Mesothelial cell of epicardium (in vitro differentiated cells): ENCODE measurements around the gene XIRP2. TPM values are rescaled to one million over a fixed set of nuclear protein-coding genes. Genes with fewer than 3 reads are reported as not detected.
"Not testable (repeated sequence)": the region's sequence is repeated elsewhere in the genome, so short reads cannot be mapped to it uniquely, and the experiment has no call there.

ENCODE experiments used
- DNase-seq, 2 experiments: peaks; one replicate each; pipeline ENCODE4 v3.0.0; 2021; ENCODE audit warnings: low spot score in 2 of 2; ENCODE audit not compliant: unreplicated experiment in 2 of 2
- H3K27ac Mint-ChIP-seq: 2 replicates; pipeline ENCODE4 v1.8.0; 2021; ENCODE audit warnings: mixed read lengths
- H3K27me3 Mint-ChIP-seq: 2 replicates; pipeline ENCODE4 v1.8.0; 2021; ENCODE audit warnings: low read depth, mixed read lengths
- H3K36me3 Mint-ChIP-seq: 2 replicates; pipeline ENCODE4 v1.8.0; 2021; ENCODE audit warnings: mixed read lengths
- H3K4me1 Mint-ChIP-seq: 2 replicates; pipeline ENCODE4 v1.8.0; 2021; ENCODE audit warnings: mixed read lengths
- H3K4me3 Mint-ChIP-seq: 2 replicates; pipeline ENCODE4 v1.8.0; 2021; ENCODE audit warnings: mild to moderate bottlenecking, moderate library complexity, mixed read lengths
- H3K9me3 Mint-ChIP-seq: 2 replicates; pipeline ENCODE4 v1.8.0; 2021; ENCODE audit warnings: mixed read lengths
- CTCF ChIP-seq: fragments of 200-600 bp; sonication (generic); IDR thresholded peaks from one replicate; pipeline ENCODE4 v1.5.0; 2021; ENCODE audit warnings: antibody characterized with exemption; ENCODE audit not compliant: unreplicated experiment
- total RNA-seq: library from RNA; stranded (reverse); gene quantifications from 3 replicates; pipeline ENCODE4 v1.2.1, GENCODE V29; 2021

The XIRP2 gene
- total RNA-seq, 1 donor from 2014 or later = not detected

GRCh38 chr2:167254721-167255120 lies 366.4 kb downstream of the XIRP2 start:
- Mint-ChIP-seq H3K4me1 (no peaks in the 10 kb centered on the region), H3K27me3 (peaks cover 4% of the 10 kb centered on the region), H3K4me3 (no peak overlapping the region), H3K27ac (no peak overlapping the region), H3K9me3 (peaks cover 3% of the 10 kb centered on the region), H3K36me3 (no peaks in the 10 kb centered on the region)
- DNase-seq = no peak
- TF ChIP-seq CTCF = no peak

GRCh38 chr2:167258712-167259111 lies 370.4 kb downstream of the XIRP2 start:
- no peak for DNase-seq
- Mint-ChIP-seq H3K4me3 (no peak overlapping the region), H3K36me3 (no peaks in the 10 kb centered on the region), H3K27me3 (no peaks in the 10 kb centered on the region), H3K9me3 (no peaks in the 10 kb centered on the region), H3K27ac (no peak overlapping the region), H3K4me1 (no peaks in the 10 kb centered on the region)
- TF ChIP-seq CTCF = no peak

- Mint-ChIP-seq H3K9me3 (peaks cover 20% of the 10 kb centered on the region), H3K27ac (no peak overlapping the region)
- DNase-seq = no peak
Measured at GRCh38 chr2:167264380-167264779, 376.1 kb downstream of the XIRP2 start.

GRCh38 chr2:167265004-167265403 lies 376.7 kb downstream of the XIRP2 start:
- TF ChIP-seq CTCF = no peak
- Mint-ChIP-seq H3K4me1 (no peaks in the 10 kb centered on the region), H3K36me3 (no peaks in the 10 kb centered on the region), H3K9me3 (peaks cover 24% of the 10 kb centered on the region), H3K27me3 (no peaks in the 10 kb centered on the region), H3K27ac (no peak overlapping the region), H3K4me3 (no peak overlapping the region)
- DNase-seq = no peak

More at GRCh38 chr2:167264380-167264779, 376.1 kb downstream of the XIRP2 start:
- Mint-ChIP-seq H3K4me1 (no peaks in the 10 kb centered on the region), H3K4me3 (no peak overlapping the region), H3K36me3 (no peaks in the 10 kb centered on the region), H3K27me3 (no peaks in the 10 kb centered on the region)
- TF ChIP-seq CTCF = no peak

- no peak for DNase-seq
- no peak overlapping the region for H3K4me3 Mint-ChIP-seq
- no peaks in the 10 kb centered on the region for H3K27me3 Mint-ChIP-seq
- H3K27ac Mint-ChIP-seq = no peak overlapping the region
- H3K4me1 Mint-ChIP-seq = no peaks in the 10 kb centered on the region
- no peaks in the 10 kb centered on the region for H3K36me3 Mint-ChIP-seq
- peaks cover 24% of the 10 kb centered on the region for H3K9me3 Mint-ChIP-seq
- TF ChIP-seq CTCF = no peak
Measured at GRCh38 chr2:167265722-167266121, 377.4 kb downstream of the XIRP2 start.

- not testable (repeated sequence) for DNase-seq, H3K27ac Mint-ChIP-seq, H3K27me3 Mint-ChIP-seq, H3K4me1 Mint-ChIP-seq, H3K36me3 Mint-ChIP-seq, H3K4me3 Mint-ChIP-seq
- H3K9me3 Mint-ChIP-seq = peaks cover 24% of the 10 kb centered on the region
Measured at GRCh38 chr2:167268245-167268644, 380.0 kb downstream of the XIRP2 start.
